ENCODE measurements around the gene RBMX2.

RBMX2 gene

GRCh38 chrX:130446974-130447373 is 45.2 kb downstream of the RBMX2 start:
- DNase-seq: no peak
